GM19372 (cell line): Measurements from ENCODE around the gene FEM1B.

Experiments
- ATAC-seq: cut with Tn5 transposase; IDR thresholded peaks from one replicate; pipeline ENCODE4 v1.9.1; 2021; ENCODE audit warnings: mild to moderate bottlenecking, low read depth, moderate library complexity; ENCODE audit not compliant: unreplicated experiment

FEM1B gene

GRCh38 chr15:68318931-68319909 lies 41.7 kb downstream of the FEM1B start:
- ATAC-seq: no peak

GRCh38 chr15:68319997-68320396 lies 42.5 kb downstream of the FEM1B start:
- no peak for ATAC-seq

GRCh38 chr15:68321229-68321628 lies 43.7 kb downstream of the FEM1B start:
- no peak for ATAC-seq

- ATAC-seq: no peak
These were observed 45.3 kb downstream of the FEM1B start for GRCh38 chr15:68322796-68323195.

- no peak for ATAC-seq
These were observed 48.2 kb downstream of the FEM1B start for GRCh38 chr15:68325726-68326125.

GRCh38 chr15:68326711-68327354 lies 49.3 kb downstream of the FEM1B start:
- no peak for ATAC-seq

GRCh38 chr15:68328443-68328842 lies 50.9 kb downstream of the FEM1B start:
- no peak for ATAC-seq

GRCh38 chr15:68328964-68329363 lies 51.4 kb downstream of the FEM1B start:
- ATAC-seq: no peak

GRCh38 chr15:68330416-68330815 lies 52.9 kb downstream of the FEM1B start:
- no peak for ATAC-seq

GRCh38 chr15:68330901-68331300 lies 53.4 kb downstream of the FEM1B start:
- no peak for ATAC-seq

- no peak for ATAC-seq
These were observed 54.7 kb downstream of the FEM1B start for GRCh38 chr15:68332266-68332665.

GRCh38 chr15:68333775-68334470 lies 56.4 kb downstream of the FEM1B start:
- no peak for ATAC-seq

GRCh38 chr15:68334661-68335124 lies 57.1 kb downstream of the FEM1B start:
- ATAC-seq: no peak

- ATAC-seq: no peak
These were observed 57.7 kb downstream of the FEM1B start for GRCh38 chr15:68335251-68335650.

- ATAC-seq: no peak
These were observed 58.1 kb downstream of the FEM1B start for GRCh38 chr15:68335655-68336054.

- no peak for ATAC-seq
These were observed 59.0 kb downstream of the FEM1B start for GRCh38 chr15:68336516-68336915.

GRCh38 chr15:68337826-68338225 lies 60.3 kb downstream of the FEM1B start:
- ATAC-seq: no peak

- no peak for ATAC-seq
These were observed 61.9 kb downstream of the FEM1B start for GRCh38 chr15:68339481-68339880.

- ATAC-seq: no peak
These were observed 63.5 kb downstream of the FEM1B start for GRCh38 chr15:68340726-68341671.
